Sigmoid colon (tissue), 7 donors: ENCODE data around the gene MS4A5. TPM values are rescaled to one million over a fixed set of nuclear protein-coding genes. Genes with fewer than 3 reads are reported as not detected.
"Not testable (repeated sequence)": the region's sequence is repeated elsewhere in the genome, so short reads cannot be mapped to it uniquely, and the experiment has no call there.

Experiments
- DNase-seq: peaks from one replicate; pipeline ENCODE4 v3.0.0-alpha.2; 2019
- H3K27ac ChIP-seq, 4 donors: fragments of 200-600 bp; sonication (generic); one replicate each; pipeline ENCODE4 v1.5.1; 2016 to 2019; ENCODE audit warnings: mild to moderate bottlenecking in 1 of 4
- H3K27me3 ChIP-seq, 3 donors: fragments of 200-600 bp; sonication (generic); one replicate each; pipeline ENCODE4 v1.5.1; 2019; ENCODE audit warnings: mild to moderate bottlenecking in 1 of 3
- H3K36me3 ChIP-seq, 4 donors: fragments of 200-600 bp; sonication (generic); one replicate each; pipeline ENCODE4 v1.5.1; 2016 to 2019
- H3K4me1 ChIP-seq, 4 donors: fragments of 200-600 bp; sonication (generic); one replicate each; pipeline ENCODE4 v1.5.1; 2017 to 2019
- H3K4me3 ChIP-seq, 4 donors: fragments of 200-600 bp; sonication (generic); one replicate each; pipeline ENCODE4 v1.5.1; 2017 to 2019; ENCODE audit warnings: mild to moderate bottlenecking in 2 of 4, moderate library complexity in 1 of 4
- H3K9me3 ChIP-seq, 4 donors: fragments of 200-600 bp in 3 of 4; sonication (generic) in 3 of 4; one replicate each; pipeline versions ENCODE4 v1.5.1 to v1.6.1; 2013 to 2019
- CTCF ChIP-seq, 4 experiments: fragments of 450-650 bp in 3 of 4; fragments of 200-600 bp in 1 of 4; IDR thresholded peaks; one replicate each; pipeline ENCODE4 v1.5.1; 2016 to 2019; ENCODE audit warnings: antibody characterized with exemption in 4 of 4, mild to moderate bottlenecking in 3 of 4, moderate library complexity in 2 of 4
- EP300 ChIP-seq, 4 donors: sonication (generic); formaldehyde crosslinking; IDR thresholded peaks; one replicate each; pipeline ENCODE4 v1.6.1; 2017; ENCODE audit warnings: antibody characterized with exemption in 4 of 4
- POLR2A ChIP-seq, 2 donors: fragments of 450-650 bp; IDR thresholded peaks; one replicate each; pipeline ENCODE4 v1.6.1; 2016; ENCODE audit warnings: antibody characterized with exemption in 2 of 2, mild to moderate bottlenecking in 2 of 2, moderate library complexity in 2 of 2
- POLR2AphosphoS5 ChIP-seq, 4 donors: sonication (generic); formaldehyde crosslinking; IDR thresholded peaks; one replicate each; pipeline ENCODE4 v1.6.1; 2017; ENCODE audit warnings: antibody characterized with exemption in 4 of 4
- WGBS, 2 donors: extraction: QIAGEN DNeasy Blood & Tissue Kit; methylation state at CpG; one replicate each; pipeline ENCODE4 v1.1.7; 2013; 5-methylcytosine and 5-hydroxymethylcytosine counted together
- intact Hi-C: fragments of 100-400 bp; cut with DNase I; formaldehyde crosslinking; loops from one replicate; pipeline ENCODE4 v1.15.1; 2023
- polyA plus RNA-seq, 3 donors: library from polyadenylated mRNA; stranded (reverse); fragments of 200-250 nt; gene quantifications; one replicate each; pipeline ENCODE4 v1.2.3, GENCODE V29; 2013
- total RNA-seq, 4 donors: library from RNA; depleted of rRNA; stranded (reverse); fragments of >200 nt; gene quantifications; one replicate each; pipeline ENCODE4 v1.1.0, GENCODE V29; 2016
- donor health status: healthy with polysubstance abuse.
- donor health status: Bipolar disorder and iron deficiency.
- donor health status: healthy.

The MS4A5 gene
- total and polyA plus RNA-seq, 7 donors = not detected

- no peaks in the 10 kb centered on the region for H3K9me3 ChIP-seq
- no peak for DNase-seq
- no peaks in the 10 kb centered on the region for H3K4me1 ChIP-seq
- no peaks in the 10 kb centered on the region for H3K36me3 ChIP-seq
- intact Hi-C loops = no loop called here
- TF ChIP-seq POLR2AphosphoS5 (IDR thresholded peaks at IDR 0.05) (no peak), CTCF (IDR thresholded peaks at IDR 0.05) (no peak), POLR2A (IDR thresholded peaks at IDR 0.05) (no peak), EP300 (IDR thresholded peaks at IDR 0.05) (no peak)
- H3K27ac ChIP-seq = no peak overlapping the region
- H3K4me3 ChIP-seq = no peak overlapping the region
- no peaks in the 10 kb centered on the region for H3K27me3 ChIP-seq
Measured at GRCh38 chr11:60447846-60448245, 18.5 kb downstream of the MS4A5 start.

GRCh38 chr11:60451185-60451584 lies 21.8 kb downstream of the MS4A5 start:
- H3K27ac ChIP-seq, DNase-seq, H3K4me1 ChIP-seq, H3K4me3 ChIP-seq, H3K27me3 ChIP-seq, H3K36me3 ChIP-seq, H3K9me3 ChIP-seq, intact Hi-C loops: not testable (repeated sequence)
- 96% methylated on average over 30 to 32 of the region's 32 CpGs for WGBS, 2 donors

GRCh38 chr11:60454212-60454611 lies 24.8 kb downstream of the MS4A5 start:
- intact Hi-C loops = no loop called here
- Histone ChIP-seq H3K27ac (no peak overlapping the region), H3K4me3 (no peak overlapping the region), H3K27me3 (no peaks in the 10 kb centered on the region), H3K4me1 (no peaks in the 10 kb centered on the region), H3K9me3 (no peaks in the 10 kb centered on the region), H3K36me3 (no peaks in the 10 kb centered on the region)
- TF ChIP-seq CTCF (IDR thresholded peaks at IDR 0.05) (no peak), POLR2A (IDR thresholded peaks at IDR 0.05) (no peak), POLR2AphosphoS5 (IDR thresholded peaks at IDR 0.05) (no peak), EP300 (IDR thresholded peaks at IDR 0.05) (no peak)
- no peak for DNase-seq

GRCh38 chr11:60455531-60456042 lies 26.2 kb downstream of the MS4A5 start, which contains the start of gene MS4A1:
Gene MS4A1 (plus strand): TSS chr11:60455847. CDS start chr11:60462375, 6,528 bp downstream.
- no peak for TF ChIP-seq EP300 (IDR thresholded peaks at IDR 0.05)
- TF ChIP-seq POLR2AphosphoS5 (IDR thresholded peaks at IDR 0.05) = no peak
- TF ChIP-seq POLR2A (IDR thresholded peaks at IDR 0.05) = no peak
- no peak for TF ChIP-seq CTCF (IDR thresholded peaks at IDR 0.05)
- Histone ChIP-seq H3K27me3 (no peaks in the 10 kb centered on the region), H3K9me3 (no peaks in the 10 kb centered on the region), H3K27ac (no peak within 1 kb of the TSS), H3K36me3 (no peaks in the 10 kb centered on the region), H3K4me1 (no peaks in the 10 kb centered on the region), H3K4me3 (no peak within 1 kb of the TSS)
- 54 to 78% methylated on average over 4 of the region's 4 CpGs for WGBS, 2 donors
- DNase-seq = no peak
- intact Hi-C loops = no loop called here

- no peaks in the 10 kb centered on the region for H3K4me1 ChIP-seq
- no peak overlapping the region for H3K4me3 ChIP-seq
- no peaks in the 10 kb centered on the region for H3K9me3 ChIP-seq
- no peak overlapping the region for H3K27ac ChIP-seq
- no peaks in the 10 kb centered on the region for H3K36me3 ChIP-seq
- intact Hi-C loops = no loop called here
- DNase-seq = no peak
- TF ChIP-seq CTCF (IDR thresholded peaks at IDR 0.05) (no peak), EP300 (IDR thresholded peaks at IDR 0.05) (no peak), POLR2AphosphoS5 (IDR thresholded peaks at IDR 0.05) (no peak), POLR2A (IDR thresholded peaks at IDR 0.05) (no peak)
- H3K27me3 ChIP-seq = no peaks in the 10 kb centered on the region
- WGBS, 2 donors = 60 to 86% methylated on average over 3 of the region's 3 CpGs
Measured at GRCh38 chr11:60457576-60457975, 28.2 kb downstream of the MS4A5 start.
